ENCODE measurements around the gene FABP1.

The FABP1 gene

GRCh38 chr2:88168386-88168785, 40.5 kb upstream of the FABP1 start:
- DNase-seq (ENCODE audit: extremely low spot score) = no peak
- TF ChIP-seq LEF1 (IDR thresholded peaks at IDR 0.05; ENCODE audit: borderline replicate concordance) = no peak
- TF ChIP-seq L3MBTL2 (conservative IDR thresholded peaks at IDR 0.05) = no peak
- no peak for TF ChIP-seq BHLHE40 (IDR thresholded peaks at IDR 0.05; ENCODE audit: borderline replicate concordance)
- no peak for TF ChIP-seq ZNF384 (IDR thresholded peaks at IDR 0.05)
- TF ChIP-seq CTBP1 (IDR thresholded peaks at IDR 0.05; ENCODE audit: borderline replicate concordance) = no peak
- no peak for TF ChIP-seq HDGF (IDR thresholded peaks at IDR 0.05; ENCODE audit: borderline replicate concordance)
- POLR2A ChIA-PET = no interaction called here
- CTCF ChIA-PET = no interaction called here

GRCh38 chr2:88167740-88168139, 39.9 kb upstream of the FABP1 start:
- ChIA-PET POLR2A (no interaction called here), CTCF (no interaction called here)

GRCh38 chr2:88165332-88166003, 37.6 kb upstream of the FABP1 start:
- ChIA-PET POLR2A (no interaction called here), CTCF (no interaction called here)
- DNase-seq (ENCODE audit: extremely low spot score) = no peak
- TF ChIP-seq SUZ12 (IDR thresholded peaks at IDR 0.05) (no peak), FOXM1 (IDR thresholded peaks at IDR 0.05; ENCODE audit: borderline replicate concordance) (no peak), ZNF384 (IDR thresholded peaks at IDR 0.05) (no peak), FOXK2 (IDR thresholded peaks at IDR 0.05) (no peak), SP1 (IDR thresholded peaks at IDR 0.05) (no peak)

More at GRCh38 chr2:88167740-88168139, 39.9 kb upstream of the FABP1 start:
- TF ChIP-seq L3MBTL2 (conservative IDR thresholded peaks at IDR 0.05) (no peak), ELF4 (IDR thresholded peaks at IDR 0.05) (no peak), TARDBP (IDR thresholded peaks at IDR 0.05) (no peak), FOXM1 (IDR thresholded peaks at IDR 0.05; ENCODE audit: borderline replicate concordance) (no peak), FOXA1 (IDR thresholded peaks at IDR 0.05) (no peak), SUZ12 (IDR thresholded peaks at IDR 0.05) (no peak), ARNT (IDR thresholded peaks at IDR 0.05) (no peak)
- no peak for DNase-seq (ENCODE audit: extremely low spot score)

- DNase-seq (ENCODE audit: extremely low spot score) = no peak
- TF ChIP-seq NFRKB (IDR thresholded peaks at IDR 0.05) (no peak), FOXA1 (IDR thresholded peaks at IDR 0.05) (no peak), HDGF (IDR thresholded peaks at IDR 0.05; ENCODE audit: borderline replicate concordance) (no peak), ZNF384 (IDR thresholded peaks at IDR 0.05) (no peak)
- CTCF ChIA-PET = interaction anchor here (1.4 to 3.1 kb wide), 2 partner anchors 101 kb away, joined by 6 to 22 read pairs; no protein-coding TSS in a partner anchor
- POLR2A ChIA-PET = interaction anchor here (0.7 kb wide), 1 partner anchor 146 kb away, joined by 3 read pairs; the partner anchor contains the start of gene RNU2-63P
Observed at GRCh38 chr2:88161446-88162244, 33.8 kb upstream of the FABP1 start.

GRCh38 chr2:88160517-88160916, 32.7 kb upstream of the FABP1 start:
- ChIA-PET CTCF (interaction anchor here (3.1 kb wide), 1 partner anchor 100 kb away, joined by 22 read pairs; no protein-coding TSS in a partner anchor), POLR2A (no interaction called here)
- TF ChIP-seq SUZ12 (IDR thresholded peaks at IDR 0.05) (no peak), PKNOX1 (IDR thresholded peaks at IDR 0.05) (no peak), FOXM1 (IDR thresholded peaks at IDR 0.05; ENCODE audit: borderline replicate concordance) (no peak), L3MBTL2 (conservative IDR thresholded peaks at IDR 0.05) (no peak), HDGF (IDR thresholded peaks at IDR 0.05; ENCODE audit: borderline replicate concordance) (no peak), FOXA1 (IDR thresholded peaks at IDR 0.05) (no peak), SP1 (IDR thresholded peaks at IDR 0.05) (no peak), BHLHE40 (IDR thresholded peaks at IDR 0.05; ENCODE audit: borderline replicate concordance) (no peak), LEF1 (IDR thresholded peaks at IDR 0.05; ENCODE audit: borderline replicate concordance) (no peak), ARNT (IDR thresholded peaks at IDR 0.05) (no peak), ELF4 (IDR thresholded peaks at IDR 0.05) (no peak), TARDBP (IDR thresholded peaks at IDR 0.05) (no peak), CTBP1 (IDR thresholded peaks at IDR 0.05; ENCODE audit: borderline replicate concordance) (no peak), ZNF384 (IDR thresholded peaks at IDR 0.05) (no peak), NFRKB (IDR thresholded peaks at IDR 0.05) (no peak), FOXK2 (IDR thresholded peaks at IDR 0.05) (no peak)
- DNase-seq (ENCODE audit: extremely low spot score) = no peak

- peak; percentile 68 for DNase-seq (ENCODE audit: extremely low spot score)
- ChIA-PET POLR2A (interaction anchor here (1.0 kb wide), 1 partner anchor 100 kb away, joined by 4 read pairs; no protein-coding TSS in a partner anchor), CTCF (interaction anchor here (3.1 kb wide), 1 partner anchor 99 kb away, joined by 22 read pairs; no protein-coding TSS in a partner anchor)
- TF ChIP-seq PKNOX1 (IDR thresholded peaks at IDR 0.05) (no peak), FOXA1 (IDR thresholded peaks at IDR 0.05) (no peak), FOXM1 (IDR thresholded peaks at IDR 0.05; ENCODE audit: borderline replicate concordance) (no peak), FOXK2 (IDR thresholded peaks at IDR 0.05) (no peak), ELF4 (IDR thresholded peaks at IDR 0.05) (no peak), SP1 (IDR thresholded peaks at IDR 0.05) (no peak), LEF1 (IDR thresholded peaks at IDR 0.05; ENCODE audit: borderline replicate concordance) (no peak), SUZ12 (IDR thresholded peaks at IDR 0.05) (no peak), HDGF (IDR thresholded peaks at IDR 0.05; ENCODE audit: borderline replicate concordance) (no peak), L3MBTL2 (conservative IDR thresholded peaks at IDR 0.05) (no peak), CTBP1 (IDR thresholded peaks at IDR 0.05; ENCODE audit: borderline replicate concordance) (no peak), ZNF384 (IDR thresholded peaks at IDR 0.05) (no peak), NFRKB (IDR thresholded peaks at IDR 0.05) (no peak), BHLHE40 (IDR thresholded peaks at IDR 0.05; ENCODE audit: borderline replicate concordance) (no peak), TARDBP (IDR thresholded peaks at IDR 0.05) (no peak), ARNT (IDR thresholded peaks at IDR 0.05) (no peak)
Observed at GRCh38 chr2:88159955-88160415, 32.1 kb upstream of the FABP1 start.

Data from HEK293T (cell line).